PFSK-1 (cell line): ENCODE results near the gene SMIM1.

Source experiments
- POLR2AphosphoS5 ChIP-seq: IDR thresholded peaks from 2 replicates; pipeline ENCODE4 v1.6.1; 2012; ENCODE audit warnings: low read depth, mild to moderate bottlenecking, control low read depth, low read length, moderate library complexity
- REST ChIP-seq, 2 experiments: IDR thresholded peaks; 2 replicates each; pipeline versions ENCODE4 v1.6.1 to v1.8.0; 2011 to 2012; ENCODE audit warnings: low read depth in 2 of 2, low read length in 2 of 2, control low read depth in 1 of 2, inconsistent platforms in 1 of 2, mild to moderate bottlenecking in 1 of 2, moderate library complexity in 1 of 2; ENCODE audit not compliant: insufficient read depth in 1 of 2
- SIN3A ChIP-seq: IDR thresholded peaks from 2 replicates; pipeline ENCODE4 v1.6.1; 2012; ENCODE audit warnings: mild to moderate bottlenecking, low read length, moderate library complexity, borderline replicate concordance; ENCODE audit not compliant: insufficient read depth
- TAF1 ChIP-seq: IDR thresholded peaks from 2 replicates; pipeline ENCODE4 v1.6.1; 2012; ENCODE audit warnings: low read length, control low read depth, borderline replicate concordance; ENCODE audit not compliant: insufficient read depth

GRCh38 chr1:3731583-3732433 lies 40.7 kb upstream of the SMIM1 start:
- TF ChIP-seq POLR2AphosphoS5 (no peak), REST (IDR thresholded peaks at IDR 0.05; ENCODE audit: insufficient read depth in 1 of 2, low read depth in 2 of 2, low read length in 2 of 2) (no peak), SIN3A (no peak), TAF1 (no peak)
